Thymus (tissue), 11 donors: ENCODE measurements around the gene MEGF11. TPM values are rescaled to one million over a fixed set of nuclear protein-coding genes. Genes with fewer than 3 reads are reported as not detected.

Source experiments
- DNase-seq, 9 donors: peaks; one replicate each; pipeline ENCODE4 v3.0.0-alpha.2; 2013; ENCODE audit warnings: low spot score in 9 of 9, low read depth in 6 of 9, missing footprints in 1 of 9
- H3K27ac ChIP-seq, 2 donors: one replicate each; pipeline ENCODE4 v1.5.1; 2013; ENCODE audit warnings: control low read depth in 1 of 2, low read depth in 1 of 2, low read length in 1 of 2, mild to moderate bottlenecking in 1 of 2, moderate library complexity in 1 of 2
- H3K27me3 ChIP-seq, 2 donors: one replicate each; pipeline ENCODE4 v1.5.1; 2013; ENCODE audit warnings: low read length in 1 of 2; ENCODE audit not compliant: control insufficient read depth in 2 of 2, insufficient read depth in 1 of 2
- H3K36me3 ChIP-seq, 2 donors: one replicate each; pipeline ENCODE4 v1.5.1; 2013; ENCODE audit warnings: low read length in 1 of 2, mild to moderate bottlenecking in 1 of 2, moderate library complexity in 1 of 2; ENCODE audit not compliant: control insufficient read depth in 2 of 2, insufficient read depth in 2 of 2
- H3K4me1 ChIP-seq, 2 donors: one replicate each; pipeline ENCODE4 v1.5.1; 2013; ENCODE audit warnings: low read length in 2 of 2; ENCODE audit not compliant: control insufficient read depth in 2 of 2, insufficient read depth in 2 of 2
- H3K4me3 ChIP-seq, 2 donors: one replicate each; pipeline ENCODE4 v1.5.1; 2013; ENCODE audit warnings: low read length in 2 of 2, control low read depth in 1 of 2, mild to moderate bottlenecking in 1 of 2
- H3K9me3 ChIP-seq, 2 donors: one replicate each; pipeline ENCODE4 v1.5.1; 2013; ENCODE audit warnings: low read length in 1 of 2, mild to moderate bottlenecking in 1 of 2; ENCODE audit not compliant: control insufficient read depth in 2 of 2, insufficient read depth in 1 of 2
- WGBS: extraction: QIAGEN DNeasy Blood & Tissue Kit; methylation state at CpG from one replicate; pipeline ENCODE4 v1.1.7; 2013; 5-methylcytosine and 5-hydroxymethylcytosine counted together
- polyA plus RNA-seq: library from polyadenylated mRNA; stranded (reverse); fragments of 200-250 nt; gene quantifications from one replicate; pipeline ENCODE4 v1.2.3, GENCODE V29; 2013
- total RNA-seq: library from RNA; stranded (reverse); fragments of 120-200 nt; gene quantifications from one replicate; pipeline ENCODE4 v1.2.4, GENCODE V29; 2013
- donor health status: healthy.

MEGF11 gene
- total and polyA plus RNA-seq, 2 donors = 0.28 to 0.66 TPM

DNA sequence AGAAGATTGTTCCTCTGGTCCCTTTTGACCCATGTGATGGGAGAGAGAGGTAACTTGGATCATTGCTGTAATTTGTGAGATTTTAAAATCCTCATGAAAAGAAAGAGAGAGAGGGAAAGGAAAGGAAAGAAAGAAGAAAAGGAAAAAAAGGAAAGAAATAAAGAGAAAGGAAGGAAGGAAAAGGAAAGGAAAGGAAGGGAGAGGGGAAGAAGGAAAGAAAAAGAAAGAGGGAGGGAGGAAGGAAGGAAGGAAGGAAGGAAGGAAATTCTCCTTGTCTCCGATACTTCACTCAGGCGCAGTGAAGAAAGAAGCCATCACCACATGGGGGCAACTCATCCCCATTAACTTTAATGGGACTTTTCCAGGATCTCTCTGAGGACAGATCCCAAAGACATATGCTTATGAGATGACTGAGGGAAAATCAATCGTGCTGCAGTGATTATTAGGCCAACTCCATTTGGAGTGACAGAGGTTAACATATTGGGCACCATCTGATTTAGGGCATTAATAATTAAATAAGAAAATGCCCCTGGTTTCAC is 123.0 kb downstream of the MEGF11 start:
- Histone ChIP-seq H3K9me3 (no peaks in the 10 kb centered on the region), H3K27me3 (peaks cover 0 to 7% of the 10 kb centered on the region in 2 donors), H3K4me3 (no peak overlapping the region), H3K27ac (no peak overlapping the region), H3K36me3 (no peaks in the 10 kb centered on the region), H3K4me1 (peaks cover 0 to 14% of the 10 kb centered on the region in 2 donors)
- WGBS = 69% methylated on average over 3 of the region's 3 CpGs
- DNase-seq = no peak

- Histone ChIP-seq H3K4me1 (peaks cover 0 to 12% of the 10 kb centered on the region in 2 donors), H3K4me3 (no peak overlapping the region), H3K36me3 (no peaks in the 10 kb centered on the region), H3K27me3 (peaks cover 0 to 9% of the 10 kb centered on the region in 2 donors), H3K27ac (no peak overlapping the region), H3K9me3 (no peaks in the 10 kb centered on the region)
- 81% methylated on average over 7 of the region's 7 CpGs for WGBS
- no peak for DNase-seq
These were observed 124.0 kb downstream of the MEGF11 start for GRCh38 chr15:66129586-66129985.

- WGBS = 86% methylated on average over 8 of the region's 8 CpGs
- Histone ChIP-seq H3K4me3 (no peak overlapping the region), H3K27me3 (peaks cover 0 to 9% of the 10 kb centered on the region in 2 donors), H3K4me1 (peaks cover 0 to 12% of the 10 kb centered on the region in 2 donors), H3K9me3 (no peaks in the 10 kb centered on the region), H3K36me3 (no peaks in the 10 kb centered on the region), H3K27ac (no peak overlapping the region)
- DNase-seq = no peak
These were observed 125.4 kb downstream of the MEGF11 start for GRCh38 chr15:66128116-66128680.

GRCh38 chr15:66126456-66126855 is 127.1 kb downstream of the MEGF11 start:
- peak in 1 of 9 donors; percentile 8 for DNase-seq
- H3K27me3 ChIP-seq = peaks cover 0 to 9% of the 10 kb centered on the region in 2 donors
- H3K27ac ChIP-seq = no peak overlapping the region
- peaks cover 0 to 12% of the 10 kb centered on the region in 2 donors for H3K4me1 ChIP-seq
- WGBS = 47% methylated on average over 5 of the region's 5 CpGs
- no peaks in the 10 kb centered on the region for H3K36me3 ChIP-seq
- H3K4me3 ChIP-seq = no peak overlapping the region
- H3K9me3 ChIP-seq = no peaks in the 10 kb centered on the region

DNA sequence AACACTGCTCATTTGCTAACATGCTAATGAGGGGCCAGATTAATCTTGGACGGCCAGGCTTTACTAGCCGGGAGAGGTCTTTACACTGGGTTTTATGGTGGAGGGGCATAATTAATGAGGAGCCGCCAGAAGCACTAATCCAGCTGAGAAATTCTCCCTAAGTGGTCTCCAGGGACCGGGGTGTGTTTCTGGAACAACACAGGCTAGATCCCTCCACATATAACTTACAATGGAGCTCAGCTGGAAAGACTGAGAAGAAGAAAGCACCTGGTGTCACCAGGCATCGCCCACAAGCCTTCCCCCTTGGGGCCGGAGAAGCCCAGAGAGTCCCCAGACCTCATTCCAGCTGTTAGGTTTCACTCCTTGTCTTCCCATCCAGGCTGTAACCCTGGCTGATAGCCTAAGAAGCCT is 127.5 kb downstream of the MEGF11 start:
- Histone ChIP-seq H3K4me1 (peaks cover 0 to 12% of the 10 kb centered on the region in 2 donors), H3K4me3 (no peak overlapping the region), H3K27ac (no peak overlapping the region), H3K36me3 (no peaks in the 10 kb centered on the region), H3K9me3 (no peaks in the 10 kb centered on the region), H3K27me3 (peaks cover 0 to 9% of the 10 kb centered on the region in 2 donors)
- 88% methylated on average over 6 of the region's 6 CpGs for WGBS
- no peak for DNase-seq

GRCh38 chr15:66124651-66125050 is 128.9 kb downstream of the MEGF11 start:
- H3K4me3 ChIP-seq = no peak overlapping the region
- no peak overlapping the region for H3K27ac ChIP-seq
- no peaks in the 10 kb centered on the region for H3K36me3 ChIP-seq
- peaks cover 0 to 12% of the 10 kb centered on the region in 2 donors for H3K4me1 ChIP-seq
- WGBS = 96% methylated on average over 2 of the region's 2 CpGs
- H3K9me3 ChIP-seq = no peaks in the 10 kb centered on the region
- DNase-seq = no peak
- peaks cover 0 to 9% of the 10 kb centered on the region in 2 donors for H3K27me3 ChIP-seq

GRCh38 chr15:66123799-66124198 is 129.8 kb downstream of the MEGF11 start:
- H3K27ac ChIP-seq = no peak overlapping the region
- peaks cover 0 to 12% of the 10 kb centered on the region in 2 donors for H3K4me1 ChIP-seq
- no peaks in the 10 kb centered on the region for H3K9me3 ChIP-seq
- no peak for DNase-seq
- 95% methylated on average over 8 of the region's 8 CpGs for WGBS
- H3K36me3 ChIP-seq = no peaks in the 10 kb centered on the region
- H3K4me3 ChIP-seq = no peak overlapping the region
- H3K27me3 ChIP-seq = peaks cover 0 to 8% of the 10 kb centered on the region in 2 donors

GRCh38 chr15:66120422-66120821 is 133.1 kb downstream of the MEGF11 start:
- no peaks in the 10 kb centered on the region for H3K9me3 ChIP-seq
- H3K36me3 ChIP-seq = no peaks in the 10 kb centered on the region
- no peak overlapping the region for H3K4me3 ChIP-seq
- WGBS = 92% methylated on average over 5 of the region's 5 CpGs
- peaks cover 0 to 2% of the 10 kb centered on the region in 2 donors for H3K27me3 ChIP-seq
- H3K4me1 ChIP-seq = peaks cover 7 to 20% of the 10 kb centered on the region in 2 donors
- no peak overlapping the region for H3K27ac ChIP-seq
- DNase-seq = no peak

DNA sequence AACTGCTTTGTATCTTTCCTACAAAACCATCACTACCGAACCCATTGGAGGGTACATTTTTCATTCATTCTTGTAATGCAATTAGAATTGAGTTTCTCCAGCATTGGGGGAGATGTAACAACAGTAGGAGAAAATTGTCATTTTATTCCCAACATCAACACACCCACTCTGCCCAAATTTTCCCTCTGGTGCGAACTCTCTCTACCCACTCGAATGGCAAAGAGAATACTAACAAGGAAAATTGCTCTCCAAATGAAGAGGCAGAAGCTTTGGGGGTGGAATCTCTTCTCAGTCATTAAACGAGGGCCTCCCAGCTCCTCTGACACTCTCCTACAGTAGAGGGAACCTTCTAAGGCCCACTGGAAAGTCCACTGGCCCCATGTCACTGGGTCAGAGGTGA is 135.7 kb downstream of the MEGF11 start:
- WGBS = 96% methylated on average over 4 of the region's 4 CpGs

More for the DNA sequence above, 135.7 kb downstream of the MEGF11 start:
- no peak overlapping the region for H3K4me3 ChIP-seq
- H3K9me3 ChIP-seq = no peaks in the 10 kb centered on the region
- H3K36me3 ChIP-seq = no peaks in the 10 kb centered on the region
- no peak for DNase-seq
- H3K4me1 ChIP-seq = peaks cover 12 to 37% of the 10 kb centered on the region in 2 donors
- H3K27ac ChIP-seq = no peak overlapping the region
- H3K27me3 ChIP-seq = peaks cover 0 to 10% of the 10 kb centered on the region in 2 donors
